GM21529 (cell line): Measurements from ENCODE around the gene TMEM98.
"Not testable (repeated sequence)": the region's sequence is repeated elsewhere in the genome, so short reads cannot be mapped to it uniquely, and the experiment has no call there.

Experiments
- ATAC-seq: cut with Tn5 transposase; IDR thresholded peaks from one replicate; pipeline ENCODE4 v1.9.1; 2021; ENCODE audit not compliant: unreplicated experiment

The TMEM98 gene

GRCh38 chr17:32927724-32928585 lies at the start of gene TMEM98:
TSS of gene TMEM98 (plus strand) at chr17:32928153. CDS start at chr17:32931529, 3,376 bp downstream.
- ATAC-seq = no peak

- ATAC-seq = no peak
These were observed 49.7 kb upstream of the TMEM98 start for GRCh38 chr17:32878211-32878610.

- ATAC-seq = no peak
These were observed 48.8 kb upstream of the TMEM98 start for GRCh38 chr17:32879134-32879533.

GRCh38 chr17:32880671-32881453 lies 47.1 kb upstream of the TMEM98 start:
- no peak for ATAC-seq

GRCh38 chr17:32882029-32882428 lies 45.9 kb upstream of the TMEM98 start:
- no peak for ATAC-seq

GRCh38 chr17:32882734-32883133 lies 45.2 kb upstream of the TMEM98 start:
- no peak for ATAC-seq

GRCh38 chr17:32886951-32887350 lies 41.0 kb upstream of the TMEM98 start:
- not testable (repeated sequence) for ATAC-seq

- not testable (repeated sequence) for ATAC-seq
These were observed 40.5 kb upstream of the TMEM98 start for GRCh38 chr17:32887410-32887809.

- ATAC-seq = no peak
These were observed 33.7 kb upstream of the TMEM98 start for GRCh38 chr17:32894245-32894644.

GRCh38 chr17:32896647-32897258 lies 31.2 kb upstream of the TMEM98 start:
- ATAC-seq = no peak

GRCh38 chr17:32899236-32900013 lies 28.5 kb upstream of the TMEM98 start:
- ATAC-seq = no peak

GRCh38 chr17:32901743-32902142 lies 26.2 kb upstream of the TMEM98 start:
- no peak for ATAC-seq

GRCh38 chr17:32903774-32904673 lies 23.9 kb upstream of the TMEM98 start:
- no peak for ATAC-seq

- ATAC-seq = no peak
These were observed 23.1 kb upstream of the TMEM98 start for GRCh38 chr17:32904891-32905290.

- ATAC-seq = no peak
These were observed 20.4 kb upstream of the TMEM98 start for GRCh38 chr17:32907583-32907982.

- ATAC-seq = peak; percentile 57
These were observed 18.1 kb upstream of the TMEM98 start for GRCh38 chr17:32909787-32910369.

GRCh38 chr17:32910769-32911168 lies 17.2 kb upstream of the TMEM98 start:
- no peak for ATAC-seq

- ATAC-seq = no peak
These were observed 15.6 kb upstream of the TMEM98 start for GRCh38 chr17:32912218-32912897.

- no peak for ATAC-seq
These were observed 14.4 kb upstream of the TMEM98 start for GRCh38 chr17:32913593-32913992.
